ENCODE results near the gene ZNF554. TPM values are rescaled to one million over a fixed set of nuclear protein-coding genes. Genes with fewer than 3 reads are reported as not detected.

ZNF554 gene
- total RNA-seq, 2 donors from 2014 or later: 8.4 to 9.2 TPM

DNA sequence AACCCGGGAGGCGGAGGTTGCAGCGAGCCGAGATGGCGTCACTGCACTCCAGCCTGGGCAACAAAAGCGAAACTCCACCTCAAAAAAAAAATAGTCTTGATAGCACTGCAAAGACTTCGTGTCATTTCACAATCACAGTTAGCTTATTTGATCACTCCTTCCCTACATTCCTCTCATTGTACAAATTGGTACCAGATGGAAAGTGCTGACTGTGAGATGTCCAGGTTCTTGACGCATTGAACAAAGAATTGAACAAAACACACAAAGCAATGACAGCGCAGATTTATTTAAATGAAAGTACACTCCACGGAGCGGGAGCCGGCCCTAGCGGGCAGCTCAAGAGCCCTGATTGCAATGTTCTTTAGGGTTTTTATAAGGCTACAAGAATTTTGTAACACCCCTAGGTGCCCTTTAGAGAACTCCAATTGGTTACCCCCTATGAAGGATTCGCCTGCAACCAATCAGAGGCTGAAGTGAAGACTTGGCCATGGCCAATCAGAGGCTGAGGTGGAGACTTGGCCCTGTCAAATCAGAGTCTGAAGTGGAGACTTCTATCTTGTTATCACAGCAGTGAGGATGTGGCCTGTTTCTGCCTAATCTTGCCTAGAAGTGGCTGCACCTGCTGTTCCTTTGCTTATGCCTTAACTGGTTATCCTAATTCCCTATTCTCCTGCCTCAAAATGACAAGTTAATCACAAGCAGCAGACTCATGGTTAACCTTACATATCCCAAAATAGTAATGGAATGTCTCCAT, 64.2 kb downstream of the ZNF554 start:
- Histone ChIP-seq H3K9ac (ENCODE audit: extremely low read depth, low read length, poor library complexity, severe bottlenecking) (no peak overlapping the region), H3K27me3 (ENCODE audit: control insufficient read depth, insufficient read depth, low read length, poor library complexity, severe bottlenecking) (no peaks in the 10 kb centered on the region), H3K4me1 (ENCODE audit: control insufficient read depth, insufficient read depth, low read length) (no peaks in the 10 kb centered on the region), H3K4me3 (ENCODE audit: low read length) (no peak overlapping the region), H3K27ac (ENCODE audit: low read depth, low read length) (no peak overlapping the region), H3K9me3 (ENCODE audit: control insufficient read depth, low read length) (no peaks in the 10 kb centered on the region), H3K36me3 (ENCODE audit: control insufficient read depth, insufficient read depth, low read length) (no peaks in the 10 kb centered on the region)
- peaks cover 48% of the 10 kb centered on the region for H3K9me3 Mint-ChIP-seq
- DNase-seq: no peak
- WGBS, 2 experiments (ENCODE audit: insufficient coverage in 1 of 2, insufficient read length in 1 of 2): 89 to 91% methylated on average over 13 to 14 of the region's 14 CpGs
- H3K36me3 Mint-ChIP-seq (ENCODE audit: low read depth): no peaks in the 10 kb centered on the region
- no peak overlapping the region for H3K27ac Mint-ChIP-seq
- no peaks in the 10 kb centered on the region for H3K4me1 Mint-ChIP-seq
- H3K27me3 Mint-ChIP-seq (ENCODE audit: insufficient read depth): no peaks in the 10 kb centered on the region
- no peak overlapping the region for H3K4me3 Mint-ChIP-seq
- TF ChIP-seq, protein P1, sequence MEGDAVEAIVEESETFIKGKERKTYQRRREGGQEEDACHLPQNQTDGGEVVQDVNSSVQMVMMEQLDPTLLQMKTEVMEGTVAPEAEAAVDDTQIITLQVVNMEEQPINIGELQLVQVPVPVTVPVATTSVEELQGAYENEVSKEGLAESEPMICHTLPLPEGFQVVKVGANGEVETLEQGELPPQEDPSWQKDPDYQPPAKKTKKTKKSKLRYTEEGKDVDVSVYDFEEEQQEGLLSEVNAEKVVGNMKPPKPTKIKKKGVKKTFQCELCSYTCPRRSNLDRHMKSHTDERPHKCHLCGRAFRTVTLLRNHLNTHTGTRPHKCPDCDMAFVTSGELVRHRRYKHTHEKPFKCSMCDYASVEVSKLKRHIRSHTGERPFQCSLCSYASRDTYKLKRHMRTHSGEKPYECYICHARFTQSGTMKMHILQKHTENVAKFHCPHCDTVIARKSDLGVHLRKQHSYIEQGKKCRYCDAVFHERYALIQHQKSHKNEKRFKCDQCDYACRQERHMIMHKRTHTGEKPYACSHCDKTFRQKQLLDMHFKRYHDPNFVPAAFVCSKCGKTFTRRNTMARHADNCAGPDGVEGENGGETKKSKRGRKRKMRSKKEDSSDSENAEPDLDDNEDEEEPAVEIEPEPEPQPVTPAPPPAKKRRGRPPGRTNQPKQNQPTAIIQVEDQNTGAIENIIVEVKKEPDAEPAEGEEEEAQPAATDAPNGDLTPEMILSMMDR (conservative IDR thresholded peaks at IDR 0.05): no peak

DNA sequence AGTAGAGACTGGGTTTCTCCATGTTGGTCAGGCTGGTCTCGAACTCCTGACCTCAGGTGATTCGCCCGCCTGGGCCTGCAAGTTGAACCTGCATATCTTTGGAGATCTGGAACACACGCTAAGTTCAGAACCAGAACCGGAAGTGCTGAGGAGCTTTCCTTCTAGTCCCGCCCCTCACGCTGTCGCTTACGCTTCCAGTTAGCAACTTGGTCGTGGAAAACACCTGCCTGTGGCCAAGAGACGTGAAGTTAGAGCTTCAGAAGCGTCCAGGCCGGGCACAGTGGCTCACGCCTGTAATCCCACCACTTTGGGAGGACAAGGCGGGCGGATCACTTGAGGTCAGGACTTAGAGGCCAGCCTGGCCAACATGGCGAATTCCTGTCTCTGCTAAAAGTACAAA, 66.1 kb downstream of the ZNF554 start:
- Histone ChIP-seq H3K27ac (ENCODE audit: low read depth, low read length) (no peak overlapping the region), H3K9ac (ENCODE audit: extremely low read depth, low read length, poor library complexity, severe bottlenecking) (no peak overlapping the region), H3K36me3 (ENCODE audit: control insufficient read depth, insufficient read depth, low read length) (no peaks in the 10 kb centered on the region), H3K4me1 (ENCODE audit: control insufficient read depth, insufficient read depth, low read length) (no peaks in the 10 kb centered on the region), H3K27me3 (ENCODE audit: control insufficient read depth, insufficient read depth, low read length, poor library complexity, severe bottlenecking) (no peaks in the 10 kb centered on the region), H3K4me3 (ENCODE audit: low read length) (no peak overlapping the region), H3K9me3 (ENCODE audit: control insufficient read depth, low read length) (no peaks in the 10 kb centered on the region)
- peaks cover 2% of the 10 kb centered on the region for H3K27me3 Mint-ChIP-seq (ENCODE audit: insufficient read depth)
- no peaks in the 10 kb centered on the region for H3K4me1 Mint-ChIP-seq
- TF ChIP-seq, protein P1 (conservative IDR thresholded peaks at IDR 0.05): no peak
- DNase-seq: no peak
- H3K36me3 Mint-ChIP-seq (ENCODE audit: low read depth): no peaks in the 10 kb centered on the region
- H3K27ac Mint-ChIP-seq: no peak overlapping the region
- peaks cover 36% of the 10 kb centered on the region for H3K9me3 Mint-ChIP-seq
- H3K4me3 Mint-ChIP-seq: no peak overlapping the region
- 87 to 88% methylated on average over 16 to 17 of the region's 17 CpGs for WGBS, 2 experiments (ENCODE audit: insufficient coverage in 1 of 2, insufficient read length in 1 of 2)

Other genes starting within 250 kb of the ZNF554 start
- 10 to 100 TPM; 12.3 to 12.4 TPM for gene GNG7, start 117.2 kb upstream of the ZNF554 start, total RNA-seq
- gene DIRAS1, start 98.5 kb upstream of the ZNF554 start, total RNA-seq: 1 to 10 TPM; 4.7 to 8.4 TPM
- 10 to 100 TPM; 25.3 to 28.6 TPM for gene SLC39A3, start 79.9 kb upstream of the ZNF554 start, total RNA-seq
- 10 to 100 TPM; 73.9 to 81.5 TPM for gene SGTA, start 36.6 kb upstream of the ZNF554 start, total RNA-seq
- gene THOP1, start 34.4 kb upstream of the ZNF554 start, total RNA-seq: 100 to 1,000 TPM; 130 to 170 TPM
- gene ZNF555, start 21.6 kb downstream of the ZNF554 start, total RNA-seq: 10 to 100 TPM in 1 of 2 donors, 1 to 10 TPM in 1; 9.6 to 10.5 TPM
- gene ZNF556, start 47.5 kb downstream of the ZNF554 start, total RNA-seq: not detected
- 1 to 10 TPM; 4.3 to 5.0 TPM for gene ZNF57, start 81.1 kb downstream of the ZNF554 start, total RNA-seq
- 1 to 10 TPM; 4.6 to 7.1 TPM for gene ZNF77, start 125.1 kb downstream of the ZNF554 start, total RNA-seq
- gene TLE6, start 157.7 kb downstream of the ZNF554 start, total RNA-seq: 10 to 100 TPM; 13.7 to 17.3 TPM
- gene TLE2, start 209.4 kb downstream of the ZNF554 start, total RNA-seq: 10 to 100 TPM; 75.0 to 80.3 TPM
- 100 to 1,000 TPM; 488 to 575 TPM for gene TLE5, start 242.6 kb downstream of the ZNF554 start, total RNA-seq

Data from endodermal cell (in vitro differentiated cells).